H1 (cell line): Measurements from ENCODE around the gene DCUN1D2. TPM values are rescaled to one million over a fixed set of nuclear protein-coding genes. Genes with fewer than 3 reads are reported as not detected.

Experiments used
- CTCF ChIA-PET: fragments of 300-600 bp; sonication (Branson Sonifier 250); formaldehyde crosslinking; loops from one replicate; lab custom pipeline; 2021; ENCODE audit not compliant: partially characterized antibody; lab: Charles Lee
- POLR2A ChIA-PET: fragments of 300-600 bp; sonication (Branson Sonifier 250); formaldehyde crosslinking; loops from one replicate; lab custom pipeline; 2021; ENCODE audit warnings: inconsistent platforms; ENCODE audit not compliant: partially characterized antibody; lab: Charles Lee
- DNase-seq, 2 experiments: peaks; one replicate each; pipeline versions ENCODE4 v3.0.0 to v3.0.0-alpha.2; 2010 to 2022; ENCODE audit warnings: low spot score in 2 of 2, low read depth in 1 of 2, mixed read lengths in 1 of 2
- FAIRE-seq: peaks from 2 replicates; lab custom pipeline; 2011; peaks lifted over from hg19 to GRCh38; lab: Jason Lieb, UNC
- H2AFZ ChIP-seq: 2 replicates; pipeline ENCODE4 v1.8.1; 2012; ENCODE audit warnings: low read length, inconsistent platforms
- H2AK5ac ChIP-seq: 2 replicates; pipeline ENCODE4 v1.6.1; 2013; ENCODE audit warnings: low read depth, low read length
- H2BK120ac ChIP-seq: replicated peaks from 2 replicates; pipeline ENCODE3; 2013; ENCODE audit warnings: low read depth, low read length, inconsistent platforms
- H2BK12ac ChIP-seq: 2 replicates; pipeline ENCODE4 v1.6.1; 2013; ENCODE audit warnings: low read depth, low read length
- H2BK15ac ChIP-seq: 2 replicates; pipeline ENCODE4 v1.6.1; 2013; ENCODE audit warnings: low read length
- H2BK20ac ChIP-seq: 2 replicates; pipeline ENCODE4 v1.6.1; 2013; ENCODE audit warnings: low read length
- H2BK5ac ChIP-seq: 2 replicates; pipeline ENCODE4 v1.6.1; 2013; ENCODE audit warnings: low read depth, low read length
- H3K14ac ChIP-seq: 2 replicates; pipeline ENCODE4 v1.6.1; 2013; ENCODE audit warnings: inconsistent platforms; ENCODE audit not compliant: insufficient read length
- H3K18ac ChIP-seq: 2 replicates; pipeline ENCODE4 v1.6.1; 2013; ENCODE audit warnings: low read length; ENCODE audit errors: extremely low read depth
- H3K23ac ChIP-seq: 2 replicates; pipeline ENCODE4 v1.6.1; 2013; ENCODE audit warnings: inconsistent platforms; ENCODE audit not compliant: insufficient read length
- H3K23me2 ChIP-seq: 2 replicates; pipeline ENCODE4 v1.6.1; 2013; ENCODE audit warnings: low read depth, low read length
- H3K27ac ChIP-seq: 2 replicates; pipeline ENCODE4 v1.6.1; 2011; ENCODE audit warnings: low read depth, low read length, inconsistent platforms
- H3K27me3 ChIP-seq, 4 experiments: replicated peaks in 1 of 4; 1 replicate in 1 of 4; 2 replicates in 3 of 4; pipeline versions ENCODE4 v1.6.1 to v1.8.1; 2011 to 2013; ENCODE audit warnings: low read length in 3 of 4, mild to moderate bottlenecking in 3 of 4, inconsistent platforms in 2 of 4, mixed read lengths in 2 of 4, moderate library complexity in 1 of 4; ENCODE audit not compliant: control insufficient read depth in 3 of 4, insufficient read depth in 3 of 4; ENCODE audit errors: extremely low read depth in 1 of 4
- H3K36me3 ChIP-seq, 4 experiments: 2 replicates each; pipeline versions ENCODE4 v1.6.1 to v1.8.1; 2011 to 2013; ENCODE audit warnings: mild to moderate bottlenecking in 4 of 4, low read length in 3 of 4, moderate library complexity in 2 of 4, control low read depth in 1 of 4, inconsistent platforms in 1 of 4; ENCODE audit not compliant: insufficient read depth in 4 of 4, control insufficient read depth in 2 of 4
- H3K4ac ChIP-seq: replicated peaks from 2 replicates; pipeline ENCODE3; 2013; ENCODE audit warnings: low read length, low read depth, mixed read lengths, inconsistent platforms; ENCODE audit not compliant: insufficient read length
- H3K4me1 ChIP-seq, 4 experiments: replicated peaks in 1 of 4; 1 replicate in 1 of 4; 2 replicates in 3 of 4; pipeline versions ENCODE4 v1.6.1 to v1.8.1; 2011 to 2013; ENCODE audit warnings: low read length in 3 of 4, inconsistent platforms in 2 of 4, mixed read lengths in 1 of 4; ENCODE audit not compliant: insufficient read depth in 4 of 4, control insufficient read depth in 3 of 4
- H3K4me2 ChIP-seq, 2 experiments: 2 replicates each; pipeline versions ENCODE4 v1.6.1 to v1.8.1; 2011 to 2013; ENCODE audit warnings: low read depth in 2 of 2, low read length in 2 of 2, control low read depth in 1 of 2, inconsistent platforms in 1 of 2, mild to moderate bottlenecking in 1 of 2; ENCODE audit not compliant: insufficient read depth in 1 of 2
- H3K4me3 ChIP-seq, 4 experiments: fragments of 200-600, 300-600 bp in 1 of 4; sonication (generic), shearing (Covaris generic), sonication (Bioruptor Twin) in 1 of 4; 2 replicates each; pipeline versions ENCODE4 v1.5.1 to v1.8.1; 2011 to 2016; ENCODE audit warnings: low read length in 4 of 4, low read depth in 3 of 4, control low read depth in 2 of 4, inconsistent platforms in 2 of 4, mild to moderate bottlenecking in 2 of 4, mixed read lengths in 1 of 4, moderate library complexity in 1 of 4; ENCODE audit not compliant: insufficient read depth in 2 of 4; ENCODE audit errors: extremely low read depth in 1 of 4
- H3K56ac ChIP-seq: replicated peaks from 2 replicates; pipeline ENCODE3; 2013; ENCODE audit warnings: low read depth, mild to moderate bottlenecking, mixed read lengths, low read length, inconsistent platforms; ENCODE audit not compliant: insufficient read length
- H3K79me1 ChIP-seq: 2 replicates; pipeline ENCODE4 v1.6.1; 2013; ENCODE audit warnings: low read depth, low read length, control low read depth
- H3K79me2 ChIP-seq, 2 experiments: 2 replicates each; pipeline versions ENCODE4 v1.6.1 to v1.8.1; 2012 to 2013; ENCODE audit warnings: low read length in 2 of 2, mild to moderate bottlenecking in 2 of 2, inconsistent platforms in 1 of 2; ENCODE audit not compliant: insufficient read depth in 2 of 2, control insufficient read depth in 1 of 2
- H3K9ac ChIP-seq, 4 experiments: replicated peaks in 1 of 4; 1 replicate in 1 of 4; 2 replicates in 3 of 4; pipeline versions ENCODE4 v1.6.1 to v1.8.1; 2011 to 2013; ENCODE audit warnings: low read depth in 3 of 4, low read length in 3 of 4, control low read depth in 2 of 4, mild to moderate bottlenecking in 2 of 4, moderate library complexity in 2 of 4, inconsistent platforms in 1 of 4; ENCODE audit errors: extremely low read depth in 1 of 4
- H3K9me3 ChIP-seq, 2 experiments: 2 replicates each; pipeline versions ENCODE4 v1.6.1 to v1.8.1; 2012 to 2013; ENCODE audit warnings: mild to moderate bottlenecking in 2 of 2, moderate library complexity in 2 of 2, control low read depth in 1 of 2, inconsistent platforms in 1 of 2, low read depth in 1 of 2, low read length in 1 of 2, mixed read lengths in 1 of 2; ENCODE audit not compliant: insufficient read depth in 2 of 2
- H4K20me1 ChIP-seq, 2 experiments: replicated peaks in 1 of 2; 2 replicates each; pipeline versions ENCODE3 to v1.8.1; 2011 to 2013; ENCODE audit warnings: inconsistent platforms in 2 of 2, low read length in 2 of 2, mild to moderate bottlenecking in 1 of 2; ENCODE audit not compliant: insufficient read depth in 2 of 2, control insufficient read depth in 1 of 2
- H4K5ac ChIP-seq: 2 replicates; pipeline ENCODE4 v1.6.1; 2013; ENCODE audit warnings: low read length, low read depth, mixed read lengths, inconsistent platforms; ENCODE audit not compliant: insufficient read length
- H4K8ac ChIP-seq: 2 replicates; pipeline ENCODE4 v1.8.0; 2013; ENCODE audit warnings: mild to moderate bottlenecking, moderate library complexity, low read length, inconsistent platforms; ENCODE audit not compliant: insufficient read depth; ENCODE audit errors: extremely low read depth
- H4K91ac ChIP-seq: replicated peaks from 2 replicates; pipeline ENCODE3; 2013; ENCODE audit warnings: low read length, mixed read lengths, inconsistent platforms; ENCODE audit not compliant: insufficient read length
- ASH2L ChIP-seq: fragments of 200-600, 300-600 bp; sonication (generic); IDR thresholded peaks from one replicate; pipeline ENCODE4 v1.7.1; 2017; ENCODE audit warnings: low read length
- BACH1 ChIP-seq: IDR thresholded peaks from 2 replicates; pipeline ENCODE4 v1.6.1; 2012; ENCODE audit warnings: low read length, improper control_type of control experiment
- JUND ChIP-seq: IDR thresholded peaks from 2 replicates; pipeline ENCODE4 v1.6.1; 2011; ENCODE audit warnings: mild to moderate bottlenecking, improper control_type of control experiment, low read length
- KDM4A ChIP-seq: IDR thresholded peaks from one replicate; pipeline ENCODE4 v1.7.1; 2012; ENCODE audit warnings: low read depth, mild to moderate bottlenecking, moderate library complexity, low read length, inconsistent platforms; ENCODE audit not compliant: severe bottlenecking
- PHF8 ChIP-seq: fragments of 200-600 bp; sonication (generic); conservative IDR thresholded peaks from 2 replicates; pipeline ENCODE4 v1.7.1; 2012; ENCODE audit warnings: low read depth, mild to moderate bottlenecking, inconsistent platforms, low read length, moderate library complexity
- RFX5 ChIP-seq: IDR thresholded peaks from 2 replicates; pipeline ENCODE4 v1.6.1; 2011; ENCODE audit warnings: low read depth, low read length, improper control_type of control experiment, borderline replicate concordance
- RXRA ChIP-seq: IDR thresholded peaks from 2 replicates; pipeline ENCODE4 v1.6.1; 2011; ENCODE audit warnings: low read depth, mild to moderate bottlenecking, low read length, moderate library complexity; ENCODE audit not compliant: insufficient read depth
- SIN3A ChIP-seq, 2 experiments: IDR thresholded peaks in 1 of 2; conservative IDR thresholded peaks in 1 of 2; 2 replicates each; pipeline ENCODE4 v1.6.1; 2011 to 2012; ENCODE audit warnings: low read length in 2 of 2, improper control_type of control experiment in 1 of 2, low read depth in 1 of 2, mild to moderate bottlenecking in 1 of 2
- SIRT6 ChIP-seq: IDR thresholded peaks from one replicate; pipeline ENCODE4 v1.7.1; 2012; ENCODE audit warnings: low read length, inconsistent platforms
- SP4 ChIP-seq: IDR thresholded peaks from 2 replicates; pipeline ENCODE4 v1.6.1; 2012; ENCODE audit warnings: low read length, inconsistent platforms
- SUZ12 ChIP-seq: fragments of 200-600 bp; sonication (generic); IDR thresholded peaks from 2 replicates; pipeline ENCODE4 v1.6.1; 2012; ENCODE audit warnings: mild to moderate bottlenecking, inconsistent platforms, low read length, moderate library complexity, mixed read lengths
- ZNF274 ChIP-seq: IDR thresholded peaks from 2 replicates; pipeline ENCODE4 v1.7.0; 2012; ENCODE audit warnings: low read length, borderline replicate concordance; ENCODE audit errors: extremely low read depth
- WGBS, 2 experiments: shearing (Covaris generic) in 1 of 2; methylation state at CpG; one replicate each; pipeline versions ENCODE4 v1.1.6 to v1.1.7; 2013 to 2015; ENCODE audit warnings: low lambda C conversion rate in 2 of 2, mixed read lengths in 2 of 2, inconsistent platforms in 1 of 2, low coverage in 1 of 2, missing lambda C conversion rate in 1 of 2; ENCODE audit not compliant: insufficient replicate concordance in 2 of 2, insufficient coverage in 1 of 2, insufficient read length in 1 of 2; ENCODE audit errors: extremely low coverage in 1 of 2, missing lambda C conversion rate in 1 of 2; 5-methylcytosine and 5-hydroxymethylcytosine counted together
- polyA plus RNA-seq, 7 experiments: library from polyadenylated mRNA; depleted of rRNA in 3 of 7; stranded (reverse) in 5 of 7; unstranded in 2 of 7; fragments of >200 nt in 5 of 7; fragments of 200-250 nt in 2 of 7; gene quantifications; 1 replicate in 5 of 7; 2 replicates in 1 of 7; 4 replicates in 1 of 7; pipeline versions ENCODE4 v1.2.1 to v1.2.3, GENCODE V29; 2011 to 2013; ENCODE audit warnings: missing spikeins in 2 of 7, mixed read lengths in 2 of 7
- total RNA-seq: library from RNA; stranded (reverse); fragmentation: NEBNext Ultra II Directional; extraction: Animal tissue kit (Norgen Biotek cat#: 25700); gene quantifications from 2 replicates; pipeline ENCODE4 v1.2.1, GENCODE V29; 2021
- TF ChIP-seq, protein P1 (sequence below): IDR thresholded peaks from 2 replicates; pipeline ENCODE4 v1.6.1; 2012; ENCODE audit warnings: low read length, inconsistent platforms

The DCUN1D2 gene
- total and polyA plus RNA-seq, 2 of the 8 experiments (the other 6 are each of a cell fraction or from before 2014, with no cell fraction given) = 19.5 to 35.3 TPM

DNA sequence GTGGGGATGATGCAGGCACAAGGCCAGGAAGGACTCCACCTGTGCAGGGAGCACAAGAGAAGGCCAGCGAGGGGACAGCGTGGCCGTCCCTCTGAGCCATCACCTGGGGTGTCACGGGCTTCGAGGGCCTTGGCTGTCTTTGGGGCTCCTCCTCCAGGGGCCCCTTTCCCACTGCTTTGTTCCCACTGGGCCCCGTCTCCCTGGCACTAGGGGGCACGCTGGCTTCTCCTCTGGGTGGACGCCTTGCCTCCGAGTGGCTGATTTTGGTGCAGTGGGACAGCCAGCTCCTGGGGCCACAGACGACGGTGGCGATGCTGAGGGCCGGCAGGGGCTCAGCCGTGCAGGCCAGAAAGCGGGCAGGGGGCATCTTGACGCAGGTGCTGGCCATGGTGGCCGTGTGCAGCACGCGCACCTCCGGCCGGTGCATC, 83.4 kb downstream of the DCUN1D2 start:
- H4K5ac ChIP-seq = no peak overlapping the region
- peak overlapping the region; percentile 21 for H4K8ac ChIP-seq
- ChIA-PET CTCF (interaction anchor here (0.7 kb wide), 1 partner anchor 9 kb away, joined by 3 read pairs; no protein-coding TSS in a partner anchor), POLR2A (interaction anchor here (0.9 kb wide), 1 partner anchor 16 kb away, joined by 3 read pairs; no protein-coding TSS in a partner anchor)
- no peaks in the 10 kb centered on the region for H3K79me2 ChIP-seq
- no peak overlapping the region for H2BK20ac ChIP-seq
- H3K9me3 ChIP-seq = no peaks in the 10 kb centered on the region; a peak in 1 of 4 replicates
- no peak overlapping the region for H3K27ac ChIP-seq
- H4K20me1 ChIP-seq = no peaks in the 10 kb centered on the region
- no peak overlapping the region for H3K9ac ChIP-seq
- no peak overlapping the region for H2BK120ac ChIP-seq
- H2AK5ac ChIP-seq = no peak overlapping the region
- H3K4ac ChIP-seq = no peak overlapping the region
- 91% methylated on average over 10 of the region's 21 CpGs; no CpG with 5 or more reads in 1 of the 2 experiments for WGBS, 2 experiments
- H2BK5ac ChIP-seq = no peak overlapping the region; the same call in 1 of the 2 replicates
- H3K4me2 ChIP-seq = no peak overlapping the region
- no peak overlapping the region for H2AFZ ChIP-seq
- H3K27me3 ChIP-seq = no peaks in the 10 kb centered on the region
- H3K14ac ChIP-seq = no peak overlapping the region
- no peaks in the 10 kb centered on the region for H3K23me2 ChIP-seq
- H3K4me1 ChIP-seq = no peaks in the 10 kb centered on the region; a peak in 1 of 7 replicates
- no peak overlapping the region for H3K4me3 ChIP-seq
- H2BK15ac ChIP-seq = 0 out of 2 replicates have a peak overlapping the region, but pooled peaks have one; percentile 16
- no peak overlapping the region for H3K23ac ChIP-seq
- no peaks in the 10 kb centered on the region for H3K36me3 ChIP-seq
- no peak for DNase-seq
- FAIRE-seq = no peak
- H3K79me1 ChIP-seq = no peaks in the 10 kb centered on the region
- H3K56ac ChIP-seq = no peak overlapping the region
- no peak overlapping the region for H3K18ac ChIP-seq
- H4K91ac ChIP-seq = no peak overlapping the region
- no peak overlapping the region for H2BK12ac ChIP-seq
- no peak for TF ChIP-seq SIRT6
- no peak for TF ChIP-seq SIN3A (conservative IDR thresholded peaks at IDR 0.05 in 1 of 2, IDR thresholded peaks at IDR 0.05 in 1 of 2; ENCODE audit: low read depth in 1 of 2, low read length in 2 of 2)
- TF ChIP-seq RXRA = no peak
- no peak for TF ChIP-seq KDM4A
- TF ChIP-seq SP4 = no peak
- TF ChIP-seq, protein P1, sequence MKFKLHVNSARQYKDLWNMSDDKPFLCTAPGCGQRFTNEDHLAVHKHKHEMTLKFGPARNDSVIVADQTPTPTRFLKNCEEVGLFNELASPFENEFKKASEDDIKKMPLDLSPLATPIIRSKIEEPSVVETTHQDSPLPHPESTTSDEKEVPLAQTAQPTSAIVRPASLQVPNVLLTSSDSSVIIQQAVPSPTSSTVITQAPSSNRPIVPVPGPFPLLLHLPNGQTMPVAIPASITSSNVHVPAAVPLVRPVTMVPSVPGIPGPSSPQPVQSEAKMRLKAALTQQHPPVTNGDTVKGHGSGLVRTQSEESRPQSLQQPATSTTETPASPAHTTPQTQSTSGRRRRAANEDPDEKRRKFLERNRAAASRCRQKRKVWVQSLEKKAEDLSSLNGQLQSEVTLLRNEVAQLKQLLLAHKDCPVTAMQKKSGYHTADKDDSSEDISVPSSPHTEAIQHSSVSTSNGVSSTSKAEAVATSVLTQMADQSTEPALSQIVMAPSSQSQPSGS = no peak
- no peak for TF ChIP-seq PHF8
- no peak for TF ChIP-seq ZNF274
- no peak for TF ChIP-seq ASH2L
- no peak for TF ChIP-seq SUZ12
- TF ChIP-seq RFX5 = no peak
- TF ChIP-seq JUND = no peak
- TF ChIP-seq BACH1 = no peak
